Skeletal muscle satellite cell (primary cell): Measurements from ENCODE around the gene B3GLCT. TPM values are rescaled to one million over a fixed set of nuclear protein-coding genes. Genes with fewer than 3 reads are reported as not detected.

Experiments used
- H3K27me3 ChIP-seq: 2 replicates; pipeline ENCODE4 v1.7.0; 2013; ENCODE audit warnings: low read length; ENCODE audit not compliant: control insufficient read depth, insufficient read depth
- H3K36me3 ChIP-seq: 2 replicates; pipeline ENCODE4 v1.7.0; 2013; ENCODE audit warnings: mild to moderate bottlenecking, control low read depth, low read length; ENCODE audit not compliant: insufficient read depth
- H3K4me1 ChIP-seq: 2 replicates; pipeline ENCODE4 v1.7.0; 2013; ENCODE audit warnings: low read length; ENCODE audit not compliant: control insufficient read depth, insufficient read depth
- H3K4me2 ChIP-seq: 2 replicates; pipeline ENCODE4 v1.7.0; 2013; ENCODE audit warnings: mild to moderate bottlenecking, low read length
- H3K4me3 ChIP-seq: 2 replicates; pipeline ENCODE4 v1.7.0; 2013; ENCODE audit warnings: low read length
- H3K9ac ChIP-seq: 2 replicates; pipeline ENCODE4 v1.7.0; 2013; ENCODE audit warnings: mild to moderate bottlenecking, low read depth, low read length, moderate library complexity
- H3K9me3 ChIP-seq: replicated peaks from 2 replicates; pipeline ENCODE4 v1.7.0; 2013; ENCODE audit warnings: mild to moderate bottlenecking, control low read depth, low read length
- total RNA-seq: library from RNA; depleted of rRNA; stranded (reverse); fragments of >200 nt; gene quantifications from 2 replicates; pipeline ENCODE4 v1.2.3, GENCODE V29; 2012; rRNA removed

Gene B3GLCT
- total RNA-seq: 3.5 and 8.1 TPM in 2 replicates

DNA sequence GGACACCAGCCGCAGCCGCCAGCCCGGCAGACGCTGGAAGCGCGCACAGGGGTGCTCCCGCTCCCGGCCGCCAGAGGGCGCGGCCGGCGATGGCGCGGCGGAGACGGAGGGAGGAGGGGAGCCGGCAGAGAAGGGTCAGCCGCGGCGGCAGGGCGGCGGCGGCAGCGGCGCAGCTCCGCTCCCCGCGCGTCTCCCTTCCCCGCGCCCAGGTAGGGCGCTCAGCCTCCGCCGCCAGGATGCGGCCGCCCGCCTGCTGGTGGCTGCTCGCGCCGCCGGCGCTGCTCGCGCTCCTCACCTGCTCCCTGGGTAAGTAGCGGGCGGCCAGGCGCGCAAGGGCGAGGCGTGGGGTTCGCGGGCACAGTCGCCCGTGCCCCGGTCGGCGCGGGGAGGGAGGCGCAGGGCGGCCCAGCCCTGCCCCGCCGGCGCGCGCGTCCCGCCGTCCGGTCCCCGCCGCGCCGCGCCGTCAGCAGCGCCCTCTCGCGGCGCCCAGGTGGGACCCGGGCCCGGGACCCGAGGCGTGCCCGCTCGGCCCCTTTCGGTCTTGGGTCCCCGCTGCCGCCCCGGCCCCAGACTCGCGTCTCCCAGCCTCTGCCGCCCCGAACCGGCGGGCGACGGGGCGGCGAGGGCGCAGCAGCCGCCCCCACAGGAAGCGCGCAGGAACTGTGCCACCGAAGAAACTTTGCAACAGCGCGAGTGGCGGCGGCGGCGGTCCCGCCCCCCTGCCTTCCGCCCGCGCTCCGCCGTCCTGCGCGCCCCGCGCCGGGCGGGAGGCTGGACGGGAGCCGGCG lies at the start of gene B3GLCT:
B3GLCT (plus strand) TSS at position 127 of the 788 bp plus-strand sequence; CDS start at position 237, 110 bp downstream.
- peak within 1 kb of the TSS; percentile 92 for H3K9ac ChIP-seq
- peak within 1 kb of the TSS; percentile 89 for H3K4me3 ChIP-seq
- no peaks in the 10 kb centered on the region for H3K27me3 ChIP-seq
- peak within 1 kb of the TSS; percentile 92 for H3K4me2 ChIP-seq
- no peaks in the 10 kb centered on the region for H3K36me3 ChIP-seq
- H3K9me3 ChIP-seq: no peaks in the 10 kb centered on the region
- H3K4me1 ChIP-seq: peaks cover 24% of the 10 kb centered on the region

DNA sequence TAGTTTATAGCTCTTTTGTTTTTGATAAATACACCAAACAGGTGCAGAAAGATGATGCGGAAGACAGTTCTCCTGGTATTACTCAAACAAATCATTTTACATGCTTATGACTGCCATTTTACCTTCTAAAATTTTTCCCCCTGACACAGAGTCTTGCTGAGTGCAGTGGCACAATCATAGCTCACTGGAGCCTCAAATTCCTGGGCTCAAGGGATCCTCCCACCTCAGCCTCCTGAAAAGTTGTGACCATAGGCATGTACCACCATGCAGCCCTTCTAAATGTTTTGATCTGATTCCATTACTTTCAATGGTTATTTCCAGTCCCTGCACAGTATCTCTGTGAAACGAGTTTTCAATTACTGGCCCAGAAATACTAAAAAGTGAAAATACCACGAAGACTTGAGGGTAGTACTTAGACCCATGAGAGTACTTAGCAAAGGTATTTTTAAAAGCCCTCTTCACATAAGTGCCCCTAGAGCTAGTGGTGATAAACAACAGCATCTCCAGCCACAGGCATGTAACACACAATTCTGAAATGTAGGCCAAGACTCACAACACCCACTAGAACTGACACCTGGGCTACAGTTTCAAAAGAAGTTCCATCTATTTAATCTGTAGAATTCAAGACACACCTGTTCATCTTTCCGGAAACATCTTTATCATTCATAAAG lies 49.3 kb upstream of the B3GLCT start:
- H3K9me3 ChIP-seq: no peaks in the 10 kb centered on the region
- H3K36me3 ChIP-seq: peaks cover 94% of the 10 kb centered on the region
- H3K27me3 ChIP-seq: no peaks in the 10 kb centered on the region
- H3K9ac ChIP-seq: no peak overlapping the region
- peaks cover 9% of the 10 kb centered on the region for H3K4me1 ChIP-seq
- H3K4me3 ChIP-seq: no peak overlapping the region
- no peak overlapping the region for H3K4me2 ChIP-seq

DNA sequence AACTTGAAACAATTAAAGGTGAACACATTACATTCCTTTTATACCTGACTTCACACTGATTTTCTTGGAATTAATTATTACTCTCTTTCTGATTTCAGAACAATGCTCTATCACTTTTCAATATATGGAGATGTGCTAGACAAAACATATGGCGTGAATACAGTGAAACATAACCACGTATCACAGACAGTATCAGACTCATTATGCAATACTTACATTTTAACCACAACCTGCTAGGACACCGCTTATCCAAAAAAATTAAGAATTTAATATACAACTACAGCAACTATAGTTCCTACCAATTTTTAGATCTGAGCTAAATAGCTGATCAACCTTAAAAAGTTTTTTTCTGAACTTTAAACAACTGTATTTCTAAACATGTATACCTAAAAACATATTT lies 47.9 kb upstream of the B3GLCT start:
- Histone ChIP-seq H3K36me3 (peaks cover 92% of the 10 kb centered on the region), H3K9me3 (no peaks in the 10 kb centered on the region), H3K4me1 (peaks cover 9% of the 10 kb centered on the region), H3K4me2 (no peak overlapping the region), H3K9ac (no peak overlapping the region), H3K27me3 (no peaks in the 10 kb centered on the region), H3K4me3 (no peak overlapping the region)

DNA sequence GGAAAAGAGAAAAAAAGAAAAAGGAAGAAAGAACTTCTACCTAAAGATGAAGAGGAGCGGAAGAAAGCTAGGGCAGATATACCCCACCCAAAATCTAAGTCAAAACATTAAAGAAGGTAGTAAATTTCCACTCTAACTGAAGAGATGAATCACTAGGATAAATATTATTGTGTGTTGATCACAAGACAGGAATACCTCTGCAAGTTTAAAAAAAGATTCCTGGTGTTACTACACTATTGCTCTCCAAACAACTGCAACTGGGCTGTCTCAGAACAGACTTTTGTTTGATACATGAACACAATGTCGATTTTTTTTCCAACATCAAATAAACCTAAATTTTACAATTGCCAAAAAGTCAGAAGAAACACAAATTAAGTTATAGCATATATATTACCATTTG lies 44.8 kb upstream of the B3GLCT start:
- H3K9ac ChIP-seq: no peak overlapping the region
- H3K4me2 ChIP-seq: no peak overlapping the region
- H3K4me3 ChIP-seq: no peak overlapping the region
- H3K9me3 ChIP-seq: no peaks in the 10 kb centered on the region
- H3K27me3 ChIP-seq: no peaks in the 10 kb centered on the region
- H3K36me3 ChIP-seq: peaks cover 84% of the 10 kb centered on the region
- peaks cover 18% of the 10 kb centered on the region for H3K4me1 ChIP-seq

DNA sequence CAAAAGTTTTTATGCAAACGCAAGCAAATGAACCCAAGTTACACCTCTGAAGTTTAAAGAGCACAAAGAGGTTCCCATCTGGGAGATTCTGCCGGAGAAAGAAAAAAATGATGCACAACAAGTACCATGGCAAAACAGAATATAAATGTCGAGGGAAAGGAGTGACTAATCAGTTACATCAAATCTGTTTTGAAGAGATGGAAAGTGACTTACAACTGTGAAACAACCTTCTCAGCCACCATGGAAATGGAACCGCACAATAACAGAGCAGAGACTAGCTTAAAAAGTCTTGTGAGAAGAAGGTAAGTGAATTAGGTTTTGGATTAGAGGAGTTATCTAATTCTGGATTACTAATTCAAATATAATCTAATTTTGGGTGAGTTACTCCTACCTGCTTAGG lies 40.5 kb upstream of the B3GLCT start:
- H3K4me3 ChIP-seq: peak overlapping the region; percentile 88
- H3K9ac ChIP-seq: peak overlapping the region; percentile 95
- H3K4me2 ChIP-seq: peak overlapping the region; percentile 88
- peaks cover 28% of the 10 kb centered on the region for H3K4me1 ChIP-seq
- H3K36me3 ChIP-seq: peaks cover 41% of the 10 kb centered on the region
- no peaks in the 10 kb centered on the region for H3K9me3 ChIP-seq
- no peaks in the 10 kb centered on the region for H3K27me3 ChIP-seq

DNA sequence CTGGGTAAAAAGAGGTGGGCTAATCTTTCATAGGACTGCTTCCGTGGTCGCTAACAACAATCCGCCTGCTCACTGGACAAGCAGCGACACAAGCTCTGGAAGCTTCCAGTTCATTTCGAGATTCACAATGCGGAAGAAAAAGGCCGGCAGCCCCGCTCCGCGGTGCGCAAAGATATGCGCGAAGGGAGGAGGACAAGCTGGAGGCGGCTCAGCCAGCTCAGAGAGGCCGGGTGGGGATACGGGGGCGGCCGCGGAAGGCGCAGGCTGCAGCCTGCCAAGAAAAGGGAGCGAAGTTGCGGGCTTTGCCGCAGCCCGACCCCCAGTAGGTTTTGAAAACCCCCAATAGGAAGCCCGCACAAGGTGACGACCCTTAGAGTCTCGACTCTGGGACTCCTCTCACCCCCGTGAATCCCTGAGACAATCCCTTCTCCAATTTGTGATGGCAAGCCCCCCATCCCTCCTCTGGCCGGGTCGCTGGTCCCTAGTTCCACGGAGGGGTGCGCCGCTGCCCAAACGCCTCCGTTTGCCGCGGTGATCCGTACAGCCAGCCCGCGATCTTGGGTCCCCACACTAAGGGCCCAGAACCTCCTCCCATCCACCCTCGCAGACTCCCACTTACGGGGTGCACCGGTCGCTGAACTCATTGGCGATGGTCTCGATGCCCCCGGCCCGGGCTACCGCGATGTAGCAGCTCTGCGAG lies 38.8 kb upstream of the B3GLCT start:
- H3K4me1 ChIP-seq: peaks cover 19% of the 10 kb centered on the region
- peak overlapping the region; percentile 88 for H3K4me3 ChIP-seq
- peaks cover 26% of the 10 kb centered on the region for H3K36me3 ChIP-seq
- peak overlapping the region; percentile 88 for H3K4me2 ChIP-seq
- H3K9ac ChIP-seq: peak overlapping the region; percentile 95
- H3K27me3 ChIP-seq: no peaks in the 10 kb centered on the region
- no peaks in the 10 kb centered on the region for H3K9me3 ChIP-seq

DNA sequence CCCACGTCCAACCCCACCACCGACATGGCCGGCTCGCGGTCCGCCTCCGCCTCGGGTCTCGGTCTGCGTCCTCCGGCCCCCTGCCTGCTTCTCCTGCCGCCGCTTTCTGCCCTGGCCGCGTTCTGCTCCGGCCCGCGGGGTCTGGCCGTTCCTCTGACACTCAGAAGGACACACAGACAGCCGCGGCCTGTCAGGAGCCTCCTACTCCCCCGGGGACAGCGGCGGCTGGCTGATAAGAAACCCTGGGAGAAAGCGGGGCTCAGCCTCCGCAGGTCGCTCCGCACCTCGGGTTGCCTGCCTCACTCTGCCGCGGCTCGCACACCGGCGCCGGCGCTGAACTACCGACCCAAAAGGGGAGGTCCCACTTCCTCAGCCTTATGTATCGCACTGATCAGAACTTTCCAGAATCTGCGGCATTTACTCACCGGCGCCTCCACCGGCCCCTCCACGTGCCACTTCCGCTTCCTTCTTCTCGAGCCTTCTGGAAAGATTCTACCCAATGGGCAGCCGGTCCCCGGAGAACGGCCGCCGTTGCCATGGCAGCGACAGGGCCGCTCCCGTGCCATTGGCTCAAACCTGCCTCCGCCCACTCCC lies 38.1 kb upstream of the B3GLCT start, which contains the start of gene HSPH1:
HSPH1 (minus strand) TSS at position 348 of the 594 bp plus-strand sequence; CDS start at position 26, 322 bp downstream.
- no peaks in the 10 kb centered on the region for H3K27me3 ChIP-seq
- peaks cover 23% of the 10 kb centered on the region for H3K36me3 ChIP-seq
- peak within 1 kb of the TSS; percentile 95 for H3K9ac ChIP-seq
- H3K4me2 ChIP-seq: peak within 1 kb of the TSS; percentile 88
- H3K4me1 ChIP-seq: peaks cover 19% of the 10 kb centered on the region
- no peaks in the 10 kb centered on the region for H3K9me3 ChIP-seq
- peak within 1 kb of the TSS; percentile 88 for H3K4me3 ChIP-seq

DNA sequence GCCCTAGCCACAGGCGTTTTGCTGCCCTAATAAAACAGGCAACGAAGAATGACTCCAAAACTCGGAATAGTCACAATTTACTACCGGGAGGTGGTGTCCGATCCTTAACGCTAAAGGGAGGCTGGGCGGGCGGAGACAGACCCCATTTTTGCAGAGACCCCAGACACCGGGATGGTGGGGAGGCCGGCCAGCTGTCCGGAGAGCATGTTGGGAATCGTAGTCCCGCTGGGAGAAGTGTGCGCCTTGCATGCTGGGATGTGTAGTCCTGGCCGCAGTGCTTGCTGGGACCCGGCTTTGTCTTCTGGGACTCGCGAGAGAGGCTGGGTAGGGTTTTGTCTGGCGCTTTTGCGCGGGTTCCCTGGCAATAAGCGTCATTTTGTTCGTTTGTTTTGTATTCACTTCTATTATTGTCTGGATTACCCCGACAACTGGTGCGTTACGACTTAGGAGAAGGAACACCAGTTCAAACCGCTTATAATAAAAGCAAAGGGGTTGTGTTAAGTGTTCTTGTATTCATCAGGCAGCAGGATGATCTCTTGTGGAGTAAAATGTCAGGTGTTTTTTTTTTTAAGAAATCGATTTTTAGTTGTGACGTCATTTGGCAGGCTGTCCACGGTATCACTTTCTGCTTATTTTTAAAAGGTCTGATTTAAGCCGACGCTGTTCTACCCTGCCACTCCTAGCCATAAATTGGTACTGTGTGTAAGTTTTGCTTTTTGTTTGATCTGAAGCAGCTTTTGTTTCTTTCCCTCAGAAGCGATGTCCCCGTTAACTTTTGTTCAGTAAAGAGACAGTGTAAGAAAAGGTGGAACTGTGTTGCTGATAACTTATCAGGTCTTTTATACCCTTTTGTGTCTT lies 37.4 kb upstream of the B3GLCT start:
- Histone ChIP-seq H3K4me1 (peaks cover 19% of the 10 kb centered on the region), H3K9me3 (no peaks in the 10 kb centered on the region), H3K4me2 (peak overlapping the region; percentile 88), H3K36me3 (peaks cover 16% of the 10 kb centered on the region), H3K4me3 (peak overlapping the region; percentile 88), H3K9ac (peak overlapping the region; percentile 91), H3K27me3 (no peaks in the 10 kb centered on the region)

DNA sequence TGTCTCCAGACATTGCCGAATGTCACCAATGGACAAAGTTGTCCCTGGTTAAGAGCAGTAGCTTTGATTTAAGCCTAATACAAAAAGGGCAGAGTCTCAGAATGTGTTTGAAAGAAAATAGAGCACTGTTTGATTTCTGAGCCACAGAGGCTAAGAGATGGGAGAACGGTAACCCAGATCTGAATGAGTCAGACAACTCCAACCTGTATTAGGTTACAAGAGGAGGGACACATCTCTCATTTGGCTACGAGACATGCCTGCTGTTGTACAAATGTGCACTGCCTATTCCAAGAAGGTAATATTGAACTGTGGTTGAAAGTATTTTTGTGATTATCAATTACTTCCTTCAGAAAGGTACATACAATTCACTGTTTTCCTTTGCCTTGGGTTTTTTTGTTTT lies 33.2 kb upstream of the B3GLCT start:
- peaks cover 7% of the 10 kb centered on the region for H3K4me1 ChIP-seq
- no peak overlapping the region for H3K4me2 ChIP-seq
- no peak overlapping the region for H3K4me3 ChIP-seq
- no peaks in the 10 kb centered on the region for H3K27me3 ChIP-seq
- H3K9ac ChIP-seq: no peak overlapping the region
- no peaks in the 10 kb centered on the region for H3K9me3 ChIP-seq
- H3K36me3 ChIP-seq: no peaks in the 10 kb centered on the region

DNA sequence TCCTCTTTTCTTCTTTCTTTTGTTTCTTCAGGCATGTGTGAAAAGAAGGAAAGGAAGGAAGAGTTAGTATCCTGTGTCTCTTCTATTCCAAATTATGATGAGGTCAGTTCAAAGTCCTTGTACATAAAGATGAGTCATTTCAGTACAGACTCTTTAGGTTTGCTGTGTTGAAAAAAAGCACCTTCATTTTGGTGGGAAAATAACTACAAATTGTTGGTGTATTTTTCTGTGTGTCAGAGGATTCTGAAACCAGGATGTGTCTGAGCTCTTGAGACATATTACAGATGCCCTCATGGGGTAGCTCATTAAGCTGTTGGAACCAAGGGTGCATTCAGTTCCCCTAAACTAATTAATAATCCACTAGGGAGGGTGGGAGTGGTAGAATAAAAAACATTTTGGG lies 32.3 kb upstream of the B3GLCT start:
- Histone ChIP-seq H3K4me3 (no peak overlapping the region), H3K36me3 (no peaks in the 10 kb centered on the region), H3K4me1 (peaks cover 14% of the 10 kb centered on the region), H3K27me3 (no peaks in the 10 kb centered on the region), H3K9ac (no peak overlapping the region), H3K9me3 (no peaks in the 10 kb centered on the region), H3K4me2 (no peak overlapping the region)
